ENCODE results near the gene LCOR.

LCOR gene

GRCh38 chr10:96833220-96834001 lies 1.3 kb downstream of the LCOR start:
- no peak overlapping the region for H4K91ac ChIP-seq (ENCODE audit: low read length)
- under 1% methylated on average over 45 of the region's 46 CpGs for WGBS
- H3K18ac ChIP-seq (ENCODE audit: low read depth in 1 of 2, low read length in 2 of 2): peak overlapping the region; percentile 40 to 88
- no peaks in the 10 kb centered on the region for H3K27me3 ChIP-seq (ENCODE audit: control insufficient read depth in 1 of 2, insufficient read depth in 1 of 2, low read length in 2 of 2)
- H2BK12ac ChIP-seq (ENCODE audit: low read length in 2 of 2): no peak overlapping the region
- H4K8ac ChIP-seq (ENCODE audit: low read length): no peak overlapping the region
- peak overlapping the region; percentile 90 to 95 for H3K4me3 ChIP-seq (ENCODE audit: insufficient read depth in 1 of 2, low read depth in 1 of 2, low read length in 2 of 2)
- no peak overlapping the region for H2AFZ ChIP-seq (ENCODE audit: low read depth, low read length)
- peaks cover 1% of the 10 kb centered on the region for H3K4me1 ChIP-seq (ENCODE audit: control insufficient read depth, insufficient read depth, low read depth, low read length)
- peak overlapping the region; percentile 49 for H3K4me2 ChIP-seq (ENCODE audit: low read length, poor library complexity, severe bottlenecking)
- peaks cover 3% of the 10 kb centered on the region for H3K79me1 ChIP-seq (replicated peaks; ENCODE audit: low read length, poor library complexity, severe bottlenecking)
- H2AK5ac ChIP-seq (ENCODE audit: low read length, severe bottlenecking): peak overlapping the region; percentile 70
- H3K9me3 ChIP-seq (ENCODE audit: control insufficient read depth, low read length): no peaks in the 10 kb centered on the region
- H3K36me3 ChIP-seq (ENCODE audit: control insufficient read depth in 1 of 2, insufficient read depth in 2 of 2, low read depth in 1 of 2, low read length in 2 of 2): peaks cover 0 to 6% of the 10 kb centered on the region in 2 experiments
- H3K14ac ChIP-seq (ENCODE audit: low read length in 2 of 2): peak overlapping the region; percentile 68 to 86
- peak overlapping the region; percentile 72 for H3K27ac ChIP-seq (ENCODE audit: low read length, poor library complexity, severe bottlenecking)
- H2BK120ac ChIP-seq (ENCODE audit: low read depth, low read length): no peak overlapping the region
- peak overlapping the region in 1 of 2 experiments; percentile 77 for H3K23ac ChIP-seq (ENCODE audit: low read length in 2 of 2)
- DNase-seq: peak; percentile 56
- peak overlapping the region in 1 of 2 experiments; percentile 76 for H3K4ac ChIP-seq (ENCODE audit: low read depth in 1 of 2, low read length in 2 of 2)
- H3K9ac ChIP-seq (ENCODE audit: low read length): peak overlapping the region; percentile 92
- H2BK5ac ChIP-seq (ENCODE audit: low read depth, low read length, poor library complexity, severe bottlenecking): peak overlapping the region; percentile 52
- H2BK15ac ChIP-seq (ENCODE audit: low read depth, poor library complexity, severe bottlenecking): no peak overlapping the region

DNA sequence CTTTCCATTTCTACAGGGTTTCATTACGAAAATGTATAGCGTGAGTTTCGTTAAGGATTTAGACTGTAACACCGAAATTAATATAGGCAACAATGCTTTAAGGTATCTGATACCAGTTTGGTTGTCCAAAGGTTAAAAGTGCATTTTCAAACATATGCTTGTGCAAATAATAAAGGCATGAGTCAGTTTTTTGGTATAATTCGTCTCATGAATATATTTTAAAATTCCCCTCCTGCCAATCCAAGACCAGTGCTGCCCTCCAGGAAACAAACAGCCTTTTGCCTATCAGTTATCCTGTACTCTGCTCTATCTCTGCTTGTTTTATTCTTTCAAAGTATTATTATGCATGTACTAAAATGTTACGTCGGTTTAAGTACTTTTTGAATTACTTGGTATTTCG lies 2.0 kb downstream of the LCOR start:
- Histone ChIP-seq H3K9me3 (ENCODE audit: control insufficient read depth, low read length) (no peaks in the 10 kb centered on the region), H3K4me2 (ENCODE audit: low read length, poor library complexity, severe bottlenecking) (peak overlapping the region; percentile 18), H3K4ac (ENCODE audit: low read depth in 1 of 2, low read length in 2 of 2) (no peak overlapping the region), H3K9ac (ENCODE audit: low read length) (peak overlapping the region; percentile 92), H2BK15ac (ENCODE audit: low read depth, poor library complexity, severe bottlenecking) (no peak overlapping the region), H3K27me3 (ENCODE audit: control insufficient read depth in 1 of 2, insufficient read depth in 1 of 2, low read length in 2 of 2) (no peaks in the 10 kb centered on the region), H2BK5ac (ENCODE audit: low read depth, low read length, poor library complexity, severe bottlenecking) (no peak overlapping the region), H3K23ac (ENCODE audit: low read length in 2 of 2) (no peak overlapping the region), H3K27ac (ENCODE audit: low read length, poor library complexity, severe bottlenecking) (no peak overlapping the region), H3K79me1 (replicated peaks; ENCODE audit: low read length, poor library complexity, severe bottlenecking) (peaks cover 3% of the 10 kb centered on the region), H3K18ac (ENCODE audit: low read depth in 1 of 2, low read length in 2 of 2) (no peak overlapping the region), H3K4me1 (ENCODE audit: control insufficient read depth, insufficient read depth, low read depth, low read length) (peaks cover 1% of the 10 kb centered on the region), H3K14ac (ENCODE audit: low read length in 2 of 2) (no peak overlapping the region), H2AFZ (ENCODE audit: low read depth, low read length) (no peak overlapping the region), H4K8ac (ENCODE audit: low read length) (no peak overlapping the region), H2AK5ac (ENCODE audit: low read length, severe bottlenecking) (no peak overlapping the region), H3K36me3 (ENCODE audit: control insufficient read depth in 1 of 2, insufficient read depth in 2 of 2, low read depth in 1 of 2, low read length in 2 of 2) (peaks cover 0 to 9% of the 10 kb centered on the region in 2 experiments), H3K4me3 (ENCODE audit: insufficient read depth in 1 of 2, low read depth in 1 of 2, low read length in 2 of 2) (peak overlapping the region in 1 of 2 experiments; percentile 90), H2BK120ac (ENCODE audit: low read depth, low read length) (no peak overlapping the region), H4K91ac (ENCODE audit: low read length) (no peak overlapping the region), H2BK12ac (ENCODE audit: low read length in 2 of 2) (no peak overlapping the region)
- DNase-seq: no peak
- WGBS: 90% methylated on average over 7 of the region's 8 CpGs

DNA sequence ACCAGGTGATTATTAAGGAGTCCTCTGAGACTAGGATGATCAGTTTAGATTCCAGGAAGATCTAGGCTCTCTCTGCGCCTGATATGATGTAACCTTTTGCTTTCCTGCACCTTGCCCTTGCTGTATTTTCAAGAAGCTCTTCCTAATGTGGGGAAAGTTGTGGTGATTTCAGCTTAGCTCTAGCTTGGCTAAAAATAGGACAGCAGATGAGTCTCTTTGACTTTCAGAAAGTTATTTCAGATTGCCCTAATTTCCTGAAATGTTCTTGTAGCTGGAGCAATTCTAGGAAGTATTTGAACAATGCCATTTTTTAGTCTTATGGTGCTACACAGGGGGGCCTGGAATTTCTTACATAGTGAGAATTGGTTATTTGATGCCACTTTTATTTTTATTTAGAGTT lies 3.8 kb downstream of the LCOR start:
- Histone ChIP-seq H4K8ac (ENCODE audit: low read length) (no peak overlapping the region), H2BK15ac (ENCODE audit: low read depth, poor library complexity, severe bottlenecking) (no peak overlapping the region), H2BK5ac (ENCODE audit: low read depth, low read length, poor library complexity, severe bottlenecking) (no peak overlapping the region), H3K27me3 (ENCODE audit: control insufficient read depth in 1 of 2, insufficient read depth in 1 of 2, low read length in 2 of 2) (no peaks in the 10 kb centered on the region), H2BK12ac (ENCODE audit: low read length in 2 of 2) (no peak overlapping the region), H3K4ac (ENCODE audit: low read depth in 1 of 2, low read length in 2 of 2) (no peak overlapping the region), H3K23ac (ENCODE audit: low read length in 2 of 2) (no peak overlapping the region), H3K27ac (ENCODE audit: low read length, poor library complexity, severe bottlenecking) (no peak overlapping the region), H2BK120ac (ENCODE audit: low read depth, low read length) (no peak overlapping the region), H3K4me2 (ENCODE audit: low read length, poor library complexity, severe bottlenecking) (no peak overlapping the region), H3K9ac (ENCODE audit: low read length) (no peak overlapping the region), H3K14ac (ENCODE audit: low read length in 2 of 2) (no peak overlapping the region), H3K9me3 (ENCODE audit: control insufficient read depth, low read length) (no peaks in the 10 kb centered on the region), H3K79me1 (replicated peaks; ENCODE audit: low read length, poor library complexity, severe bottlenecking) (peaks cover 2% of the 10 kb centered on the region), H3K18ac (ENCODE audit: low read depth in 1 of 2, low read length in 2 of 2) (no peak overlapping the region), H2AK5ac (ENCODE audit: low read length, severe bottlenecking) (no peak overlapping the region), H3K4me1 (ENCODE audit: control insufficient read depth, insufficient read depth, low read depth, low read length) (peaks cover 5% of the 10 kb centered on the region), H4K91ac (ENCODE audit: low read length) (no peak overlapping the region), H3K36me3 (ENCODE audit: control insufficient read depth in 1 of 2, insufficient read depth in 2 of 2, low read depth in 1 of 2, low read length in 2 of 2) (peaks cover 0 to 9% of the 10 kb centered on the region in 2 experiments), H3K4me3 (ENCODE audit: insufficient read depth in 1 of 2, low read depth in 1 of 2, low read length in 2 of 2) (no peak overlapping the region), H2AFZ (ENCODE audit: low read depth, low read length) (no peak overlapping the region)
- peak; percentile 22 for DNase-seq
- WGBS: 100% methylated on average over 1 of the region's 1 CpG

DNA sequence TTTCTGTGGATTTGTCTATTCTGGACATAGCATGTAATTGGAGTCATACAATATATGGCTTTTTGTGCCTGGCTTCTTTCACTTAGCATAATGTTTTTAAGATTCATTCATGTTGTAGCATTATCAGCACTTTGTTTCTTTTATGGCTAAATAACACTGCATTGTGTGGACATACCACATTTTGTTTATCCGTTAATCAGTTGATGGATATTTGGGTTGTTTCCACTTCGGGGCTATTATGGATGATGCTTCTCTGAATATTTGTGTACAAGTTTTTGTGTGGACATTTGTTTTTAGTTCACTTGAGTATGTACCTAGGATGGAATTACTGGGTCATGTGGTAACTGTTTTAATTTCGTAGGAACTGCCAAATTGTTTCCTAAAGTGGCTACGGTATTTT lies 6.4 kb downstream of the LCOR start:
- WGBS: 79% methylated on average over 2 of the region's 4 CpGs
- H2BK5ac ChIP-seq (ENCODE audit: low read depth, low read length, poor library complexity, severe bottlenecking): no peak overlapping the region

More for the DNA sequence above, 6.4 kb downstream of the LCOR start:
- Histone ChIP-seq H3K23ac (ENCODE audit: low read length in 2 of 2) (no peak overlapping the region), H3K4me2 (ENCODE audit: low read length, poor library complexity, severe bottlenecking) (no peak overlapping the region), H2AFZ (ENCODE audit: low read depth, low read length) (no peak overlapping the region), H2BK120ac (ENCODE audit: low read depth, low read length) (no peak overlapping the region), H3K9ac (ENCODE audit: low read length) (no peak overlapping the region), H2BK15ac (ENCODE audit: low read depth, poor library complexity, severe bottlenecking) (no peak overlapping the region), H4K8ac (ENCODE audit: low read length) (no peak overlapping the region), H3K79me1 (replicated peaks; ENCODE audit: low read length, poor library complexity, severe bottlenecking) (peaks cover 2% of the 10 kb centered on the region), H2AK5ac (ENCODE audit: low read length, severe bottlenecking) (no peak overlapping the region), H4K91ac (ENCODE audit: low read length) (no peak overlapping the region), H3K14ac (ENCODE audit: low read length in 2 of 2) (no peak overlapping the region), H3K4ac (ENCODE audit: low read depth in 1 of 2, low read length in 2 of 2) (no peak overlapping the region), H3K18ac (ENCODE audit: low read depth in 1 of 2, low read length in 2 of 2) (no peak overlapping the region), H3K9me3 (ENCODE audit: control insufficient read depth, low read length) (no peaks in the 10 kb centered on the region), H3K27ac (ENCODE audit: low read length, poor library complexity, severe bottlenecking) (no peak overlapping the region), H3K4me1 (ENCODE audit: control insufficient read depth, insufficient read depth, low read depth, low read length) (peaks cover 12% of the 10 kb centered on the region), H3K27me3 (ENCODE audit: control insufficient read depth in 1 of 2, insufficient read depth in 1 of 2, low read length in 2 of 2) (no peaks in the 10 kb centered on the region), H3K36me3 (ENCODE audit: control insufficient read depth in 1 of 2, insufficient read depth in 2 of 2, low read depth in 1 of 2, low read length in 2 of 2) (peaks cover 0 to 9% of the 10 kb centered on the region in 2 experiments), H3K4me3 (ENCODE audit: insufficient read depth in 1 of 2, low read depth in 1 of 2, low read length in 2 of 2) (no peak overlapping the region), H2BK12ac (ENCODE audit: low read length in 2 of 2) (no peak overlapping the region)
- DNase-seq: no peak
